Vagina (tissue), 2 donors: ENCODE results near the gene FES. TPM values are rescaled to one million over a fixed set of nuclear protein-coding genes. Genes with fewer than 3 reads are reported as not detected.
"Not testable (repeated sequence)": the region's sequence is repeated elsewhere in the genome, so short reads cannot be mapped to it uniquely, and the experiment has no call there.

Experiments
- DNase-seq, 2 donors: peaks; one replicate each; pipeline ENCODE4 v3.0.0-alpha.2; 2017; ENCODE audit errors: extremely low spot score in 2 of 2
- H3K27ac ChIP-seq: fragments of 200-600 bp; sonication (generic); one replicate; pipeline ENCODE4 v1.5.1; 2019
- H3K27me3 ChIP-seq: fragments of 200-600 bp; sonication (generic); one replicate; pipeline ENCODE4 v1.5.1; 2019
- H3K36me3 ChIP-seq, 2 donors: fragments of 200-600 bp; sonication (generic); one replicate each; pipeline ENCODE4 v1.5.1; 2017 to 2019
- H3K4me1 ChIP-seq: fragments of 200-600 bp; sonication (generic); one replicate; pipeline ENCODE4 v1.5.1; 2019
- H3K4me3 ChIP-seq, 2 donors: fragments of 200-600 bp; sonication (generic); 1 replicate in 1 of 2; 2 replicates in 1 of 2; pipeline ENCODE4 v1.5.1; 2016 to 2019
- H3K9me3 ChIP-seq: fragments of 200-600 bp; sonication (generic); one replicate; pipeline ENCODE4 v1.5.1; 2019
- POLR2A ChIP-seq, 2 donors: fragments of 450-650 bp; IDR thresholded peaks; one replicate each; pipeline ENCODE4 v1.6.1; 2017; ENCODE audit warnings: antibody characterized with exemption in 2 of 2, mild to moderate bottlenecking in 2 of 2, moderate library complexity in 2 of 2
- POLR2AphosphoS5 ChIP-seq, 2 donors: sonication (generic); formaldehyde crosslinking; IDR thresholded peaks; one replicate each; pipeline ENCODE4 v1.9.0; 2017; ENCODE audit warnings: antibody characterized with exemption in 2 of 2, mild to moderate bottlenecking in 2 of 2, low read depth in 1 of 2; ENCODE audit not compliant: insufficient read depth in 1 of 2
- intact Hi-C: fragments of 100-400 bp; cut with DNase I; formaldehyde crosslinking; loops from one replicate; pipeline ENCODE4 v1.15.1; 2023
- total RNA-seq: library from RNA; depleted of rRNA; stranded (reverse); fragments of >200 nt; gene quantifications from one replicate; pipeline ENCODE4 v1.2.3, GENCODE V29; 2016
- TF ChIP-seq, protein P1 (sequence below), 3 experiments: fragments of 450-650 bp in 2 of 3; fragments of 200-600 bp in 1 of 3; sonication (generic) in 1 of 3; IDR thresholded peaks; one replicate each; pipeline ENCODE4 v1.5.1; 2017 to 2019; ENCODE audit warnings: antibody characterized with exemption in 3 of 3, mild to moderate bottlenecking in 2 of 3, moderate library complexity in 2 of 3

FES gene
- total RNA-seq, 1 donor from 2014 or later, result 47.4 TPM

- intact Hi-C loops, result no loop called here
- H3K27ac ChIP-seq, result no peak overlapping the region
- no peak overlapping the region for H3K4me3 ChIP-seq
- no peak for DNase-seq
- H3K36me3 ChIP-seq, result no peaks in the 10 kb centered on the region
- H3K9me3 ChIP-seq, result no peaks in the 10 kb centered on the region
- H3K4me1 ChIP-seq, result no peaks in the 10 kb centered on the region
- no peaks in the 10 kb centered on the region for H3K27me3 ChIP-seq
- TF ChIP-seq POLR2AphosphoS5 (IDR thresholded peaks at IDR 0.05; ENCODE audit: insufficient read depth in 1 of 2, low read depth in 1 of 2), result no peak
- TF ChIP-seq, protein P1, sequence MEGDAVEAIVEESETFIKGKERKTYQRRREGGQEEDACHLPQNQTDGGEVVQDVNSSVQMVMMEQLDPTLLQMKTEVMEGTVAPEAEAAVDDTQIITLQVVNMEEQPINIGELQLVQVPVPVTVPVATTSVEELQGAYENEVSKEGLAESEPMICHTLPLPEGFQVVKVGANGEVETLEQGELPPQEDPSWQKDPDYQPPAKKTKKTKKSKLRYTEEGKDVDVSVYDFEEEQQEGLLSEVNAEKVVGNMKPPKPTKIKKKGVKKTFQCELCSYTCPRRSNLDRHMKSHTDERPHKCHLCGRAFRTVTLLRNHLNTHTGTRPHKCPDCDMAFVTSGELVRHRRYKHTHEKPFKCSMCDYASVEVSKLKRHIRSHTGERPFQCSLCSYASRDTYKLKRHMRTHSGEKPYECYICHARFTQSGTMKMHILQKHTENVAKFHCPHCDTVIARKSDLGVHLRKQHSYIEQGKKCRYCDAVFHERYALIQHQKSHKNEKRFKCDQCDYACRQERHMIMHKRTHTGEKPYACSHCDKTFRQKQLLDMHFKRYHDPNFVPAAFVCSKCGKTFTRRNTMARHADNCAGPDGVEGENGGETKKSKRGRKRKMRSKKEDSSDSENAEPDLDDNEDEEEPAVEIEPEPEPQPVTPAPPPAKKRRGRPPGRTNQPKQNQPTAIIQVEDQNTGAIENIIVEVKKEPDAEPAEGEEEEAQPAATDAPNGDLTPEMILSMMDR (IDR thresholded peaks at IDR 0.05), result no peak
- no peak for TF ChIP-seq POLR2A (IDR thresholded peaks at IDR 0.05)
Observed at GRCh38 chr15:90845201-90845949, 38.9 kb upstream of the FES start.

GRCh38 chr15:90849424-90849823 is 34.9 kb upstream of the FES start:
- H3K36me3 ChIP-seq, H3K4me3 ChIP-seq, H3K4me1 ChIP-seq, H3K27ac ChIP-seq, H3K27me3 ChIP-seq, DNase-seq, intact Hi-C loops, H3K9me3 ChIP-seq: not testable (repeated sequence)

DNA sequence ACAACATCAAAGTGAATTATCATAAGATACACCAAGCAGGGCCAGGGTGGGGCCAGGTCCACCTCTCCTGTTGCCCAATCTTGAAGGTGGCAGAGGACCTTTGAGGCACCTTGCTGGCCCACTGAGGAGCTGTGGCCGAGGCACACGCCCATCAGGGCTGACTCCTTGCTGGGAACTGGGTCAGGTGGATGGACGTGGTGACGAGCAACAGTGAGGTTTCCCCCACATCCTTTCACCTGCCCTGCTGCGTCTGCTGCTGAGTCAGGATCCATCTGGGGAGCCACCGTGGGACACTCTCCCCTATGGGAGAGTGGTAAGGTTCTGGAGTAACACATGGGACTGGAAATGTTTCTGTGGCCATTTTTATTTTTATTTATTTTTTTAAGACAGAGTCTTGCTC is 33.2 kb upstream of the FES start:
- no peaks in the 10 kb centered on the region for H3K27me3 ChIP-seq
- no peaks in the 10 kb centered on the region for H3K9me3 ChIP-seq

GRCh38 chr15:90851940-90852339 is 32.4 kb upstream of the FES start:
- intact Hi-C loops, result loop anchor here (5.0 kb wide), 1 partner anchor 1530 kb away; no protein-coding TSS in a partner anchor
- DNase-seq, result no peak
- H3K4me1 ChIP-seq, result no peaks in the 10 kb centered on the region
- TF ChIP-seq POLR2AphosphoS5 (IDR thresholded peaks at IDR 0.05; ENCODE audit: insufficient read depth in 1 of 2, low read depth in 1 of 2) (no peak), POLR2A (IDR thresholded peaks at IDR 0.05) (no peak)
- TF ChIP-seq, protein P1 (IDR thresholded peaks at IDR 0.05), result no peak
- H3K36me3 ChIP-seq, result no peaks in the 10 kb centered on the region
- no peak overlapping the region for H3K4me3 ChIP-seq
- H3K9me3 ChIP-seq, result no peaks in the 10 kb centered on the region
- no peaks in the 10 kb centered on the region for H3K27me3 ChIP-seq
- H3K27ac ChIP-seq, result no peak overlapping the region

More for the DNA sequence above, 33.2 kb upstream of the FES start:
- H3K36me3 ChIP-seq, result no peaks in the 10 kb centered on the region
- DNase-seq, result no peak
- H3K4me1 ChIP-seq, result no peaks in the 10 kb centered on the region
- no peak for TF ChIP-seq POLR2AphosphoS5 (IDR thresholded peaks at IDR 0.05; ENCODE audit: insufficient read depth in 1 of 2, low read depth in 1 of 2)
- TF ChIP-seq, protein P1 (IDR thresholded peaks at IDR 0.05), result no peak
- no peak overlapping the region for H3K4me3 ChIP-seq
- intact Hi-C loops, result loop anchor here (5.0 kb wide), 1 partner anchor 1529 kb away; no protein-coding TSS in a partner anchor
- no peak overlapping the region for H3K27ac ChIP-seq

GRCh38 chr15:90855139-90855538 is 29.2 kb upstream of the FES start:
- no peak overlapping the region for H3K27ac ChIP-seq
- H3K4me3 ChIP-seq, result no peak overlapping the region
- intact Hi-C loops, result no loop called here
- H3K36me3 ChIP-seq, result no peaks in the 10 kb centered on the region
- no peaks in the 10 kb centered on the region for H3K9me3 ChIP-seq
- H3K4me1 ChIP-seq, result no peaks in the 10 kb centered on the region
- no peak for DNase-seq
- no peak for TF ChIP-seq POLR2A (IDR thresholded peaks at IDR 0.05)
- TF ChIP-seq, protein P1 (IDR thresholded peaks at IDR 0.05), result no peak
- no peak for TF ChIP-seq POLR2AphosphoS5 (IDR thresholded peaks at IDR 0.05; ENCODE audit: insufficient read depth in 1 of 2, low read depth in 1 of 2)
- no peaks in the 10 kb centered on the region for H3K27me3 ChIP-seq
